Loucy (cell line): ENCODE measurements around the gene SPN.

ENCODE experiments used
- H2AFZ ChIP-seq: fragments of 200-600 bp; sonication (generic); 2 replicates; pipeline ENCODE4 v1.6.0; 2016; ENCODE audit warnings: antibody characterized with exemption, mild to moderate bottlenecking, low read length, moderate library complexity
- H3F3A ChIP-seq: fragments of 200-600 bp; 2 replicates; pipeline ENCODE4 v1.6.0; 2016; ENCODE audit warnings: antibody characterized with exemption, low read depth, mild to moderate bottlenecking
- H3K27me3 ChIP-seq: fragments of 200-600 bp; sonication (generic); 2 replicates; pipeline ENCODE4 v1.6.1; 2014; ENCODE audit warnings: low read length, mild to moderate bottlenecking; ENCODE audit not compliant: insufficient read depth, poor library complexity, severe bottlenecking
- H3K36me3 ChIP-seq: fragments of 200-600 bp; sonication (generic); 2 replicates; pipeline ENCODE4 v1.6.1; 2016; ENCODE audit warnings: low read length; ENCODE audit not compliant: insufficient read depth
- H3K4me1 ChIP-seq: fragments of 200-600 bp; sonication (generic); 2 replicates; pipeline ENCODE4 v1.5.1; 2014; ENCODE audit warnings: low read length, mild to moderate bottlenecking; ENCODE audit not compliant: insufficient read depth, poor library complexity, severe bottlenecking
- H3K4me2 ChIP-seq: fragments of 200-600 bp; sonication (generic); 2 replicates; pipeline ENCODE4 v1.6.0; 2014; ENCODE audit warnings: antibody characterized with exemption, low read length, low read depth, mild to moderate bottlenecking; ENCODE audit not compliant: poor library complexity, severe bottlenecking
- H3K4me3 ChIP-seq: fragments of 200-600 bp; sonication (generic); 2 replicates; pipeline ENCODE4 v1.5.1; 2014; ENCODE audit warnings: low read length, mild to moderate bottlenecking, mixed read lengths; ENCODE audit not compliant: poor library complexity, severe bottlenecking
- H3K79me2 ChIP-seq: fragments of 200-600 bp; sonication (generic); 2 replicates; pipeline ENCODE4 v1.6.1; 2014; ENCODE audit warnings: low read length; ENCODE audit not compliant: insufficient read depth
- H3K9ac ChIP-seq: fragments of 200-600 bp; sonication (generic); 2 replicates; pipeline ENCODE4 v1.6.0; 2014; ENCODE audit warnings: mild to moderate bottlenecking, low read depth, low read length, moderate library complexity; ENCODE audit not compliant: poor library complexity, severe bottlenecking
- H3K9me2 ChIP-seq: fragments of 200-600 bp; sonication (generic); replicated peaks from 2 replicates; pipeline ENCODE4 v1.6.1; 2016; ENCODE audit warnings: low read depth, low read length, mixed read lengths
- H3K9me3 ChIP-seq: fragments of 200-600 bp; sonication (generic); 2 replicates; pipeline ENCODE4 v1.6.1; 2014; ENCODE audit warnings: mild to moderate bottlenecking, antibody characterized with exemption, low read length, low read depth; ENCODE audit not compliant: insufficient read depth
- H4K20me1 ChIP-seq: fragments of 200-600 bp; sonication (generic); 2 replicates; pipeline ENCODE4 v1.6.0; 2014; ENCODE audit warnings: antibody characterized with exemption, low read length, mild to moderate bottlenecking; ENCODE audit not compliant: insufficient read depth, poor library complexity, severe bottlenecking
- CTCF ChIP-seq: fragments of 200-600 bp; sonication (generic); conservative IDR thresholded peaks from 2 replicates; pipeline ENCODE4 v1.5.1; 2014; ENCODE audit warnings: mild to moderate bottlenecking, antibody characterized with exemption, low read length
- EZH2phosphoT487 ChIP-seq: fragments of 200-600 bp; IDR thresholded peaks from 2 replicates; pipeline ENCODE4 v1.6.1; 2018; ENCODE audit warnings: antibody characterized with exemption, mild to moderate bottlenecking, moderate library complexity, borderline replicate concordance

The SPN gene

GRCh38 chr16:29714972-29715371 lies 51.9 kb downstream of the SPN start:
- Histone ChIP-seq H2AFZ (peak overlapping the region; percentile 68), H3K4me2 (no peak overlapping the region), H3K9me3 (no peaks in the 10 kb centered on the region), H3K9ac (no peak overlapping the region), H3K4me1 (peaks cover 19% of the 10 kb centered on the region), H3K27me3 (no peaks in the 10 kb centered on the region), H3K9me2 (no peaks in the 10 kb centered on the region), H3F3A (no peaks in the 10 kb centered on the region), H4K20me1 (no peaks in the 10 kb centered on the region), H3K79me2 (no peaks in the 10 kb centered on the region), H3K36me3 (no peaks in the 10 kb centered on the region), H3K4me3 (no peak overlapping the region)
- TF ChIP-seq EZH2phosphoT487 (no peak), CTCF (no peak)

GRCh38 chr16:29717113-29717512 lies 54.1 kb downstream of the SPN start:
- TF ChIP-seq EZH2phosphoT487 (no peak), CTCF (no peak)
- Histone ChIP-seq H3K4me3 (no peak overlapping the region), H3K9me3 (no peaks in the 10 kb centered on the region), H3K27me3 (no peaks in the 10 kb centered on the region), H3K36me3 (no peaks in the 10 kb centered on the region), H3K4me2 (no peak overlapping the region), H3K9ac (no peak overlapping the region), H3F3A (no peaks in the 10 kb centered on the region), H3K9me2 (no peaks in the 10 kb centered on the region), H2AFZ (no peak overlapping the region), H3K4me1 (peaks cover 17% of the 10 kb centered on the region), H4K20me1 (no peaks in the 10 kb centered on the region), H3K79me2 (no peaks in the 10 kb centered on the region)

GRCh38 chr16:29719063-29719462 lies 56.0 kb downstream of the SPN start:
- Histone ChIP-seq H3K4me1 (peaks cover 17% of the 10 kb centered on the region), H3K27me3 (no peaks in the 10 kb centered on the region), H3K4me3 (no peak overlapping the region), H3K36me3 (no peaks in the 10 kb centered on the region), H3K9me3 (no peaks in the 10 kb centered on the region), H3K79me2 (no peaks in the 10 kb centered on the region), H3F3A (no peaks in the 10 kb centered on the region), H2AFZ (no peak overlapping the region), H3K9me2 (no peaks in the 10 kb centered on the region), H3K9ac (no peak overlapping the region), H4K20me1 (no peaks in the 10 kb centered on the region), H3K4me2 (no peak overlapping the region)
- no peak for TF ChIP-seq EZH2phosphoT487
- no peak for TF ChIP-seq CTCF
